HG03175 (cell line): ENCODE results near the gene TAX1BP3.

Source experiments
- ATAC-seq: cut with Tn5 transposase; IDR thresholded peaks from one replicate; pipeline ENCODE4 v1.9.1; 2021; ENCODE audit warnings: mild to moderate bottlenecking, moderate library complexity; ENCODE audit not compliant: unreplicated experiment

Gene TAX1BP3

GRCh38 chr17:3630781-3631180 lies 37.6 kb downstream of the TAX1BP3 start:
- no peak for ATAC-seq

GRCh38 chr17:3627769-3628167 lies 40.6 kb downstream of the TAX1BP3 start:
- ATAC-seq: no peak

- no peak for ATAC-seq
Observed at GRCh38 chr17:3626831-3627768, 41.3 kb downstream of the TAX1BP3 start.

GRCh38 chr17:3622977-3623594 lies 45.3 kb downstream of the TAX1BP3 start:
- ATAC-seq: no peak

- ATAC-seq: no peak
Observed at GRCh38 chr17:3621146-3621720, 47.1 kb downstream of the TAX1BP3 start.

- no peak for ATAC-seq
Observed at GRCh38 chr17:3615160-3615870, 53.1 kb downstream of the TAX1BP3 start.

GRCh38 chr17:3613124-3613523 lies 55.3 kb downstream of the TAX1BP3 start:
- no peak for ATAC-seq
